ENCODE results near the gene REST. TPM values are rescaled to one million over a fixed set of nuclear protein-coding genes. Genes with fewer than 3 reads are reported as not detected.

The REST gene
- total RNA-seq, 1 experiment from 2014 or later: 38.8 TPM

DNA sequence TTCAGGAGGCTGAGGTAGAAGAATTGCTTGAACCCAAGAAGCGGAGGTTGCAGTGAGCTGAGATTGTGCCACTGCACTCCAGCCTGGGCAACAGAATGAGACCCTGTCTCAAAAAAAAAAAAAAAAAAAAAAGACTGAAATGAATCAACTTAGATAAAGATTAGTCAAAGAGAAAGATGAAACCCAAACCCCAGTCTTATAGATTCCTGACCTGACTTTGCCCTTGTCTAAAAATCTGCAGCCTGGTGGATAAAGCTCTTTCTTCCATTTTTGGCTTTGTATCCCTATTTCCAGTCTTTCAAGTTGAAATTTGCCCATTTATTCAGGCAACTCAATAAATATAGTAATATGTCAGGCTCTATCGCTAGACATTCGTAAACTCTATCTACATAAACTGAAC lies 46.9 kb upstream of the REST start:
- Histone ChIP-seq H3K27ac (ENCODE audit: low read length) (no peak overlapping the region), H3K9me3 (ENCODE audit: control insufficient read depth, insufficient read depth, low read depth, low read length) (no peaks in the 10 kb centered on the region), H3K4me3 (ENCODE audit: low read depth in 2 of 2, low read length in 2 of 2) (no peak overlapping the region), H3K27me3 (ENCODE audit: control insufficient read depth, insufficient read depth, low read length) (no peaks in the 10 kb centered on the region), H3K4me1 (ENCODE audit: control insufficient read depth, insufficient read depth, low read length) (no peaks in the 10 kb centered on the region), H3K36me3 (ENCODE audit: control insufficient read depth, insufficient read depth, low read length) (no peaks in the 10 kb centered on the region)
- intact Hi-C loops (cut with micrococcal nuclease; ENCODE audit: unreplicated experiment): no loop called here
- in situ Hi-C loops (cut with HindIII; ENCODE audit: low pct_unique_long_range_greater_than_20kb, low sequenced_read_pairs): no loop called here
- ChIA-PET POLR2A (no interaction called here), CTCF (no interaction called here)
- DNase-seq (ENCODE audit: low read depth, low spot score) (no peak), ATAC-seq (no peak)
- TF ChIP-seq, protein P1, sequence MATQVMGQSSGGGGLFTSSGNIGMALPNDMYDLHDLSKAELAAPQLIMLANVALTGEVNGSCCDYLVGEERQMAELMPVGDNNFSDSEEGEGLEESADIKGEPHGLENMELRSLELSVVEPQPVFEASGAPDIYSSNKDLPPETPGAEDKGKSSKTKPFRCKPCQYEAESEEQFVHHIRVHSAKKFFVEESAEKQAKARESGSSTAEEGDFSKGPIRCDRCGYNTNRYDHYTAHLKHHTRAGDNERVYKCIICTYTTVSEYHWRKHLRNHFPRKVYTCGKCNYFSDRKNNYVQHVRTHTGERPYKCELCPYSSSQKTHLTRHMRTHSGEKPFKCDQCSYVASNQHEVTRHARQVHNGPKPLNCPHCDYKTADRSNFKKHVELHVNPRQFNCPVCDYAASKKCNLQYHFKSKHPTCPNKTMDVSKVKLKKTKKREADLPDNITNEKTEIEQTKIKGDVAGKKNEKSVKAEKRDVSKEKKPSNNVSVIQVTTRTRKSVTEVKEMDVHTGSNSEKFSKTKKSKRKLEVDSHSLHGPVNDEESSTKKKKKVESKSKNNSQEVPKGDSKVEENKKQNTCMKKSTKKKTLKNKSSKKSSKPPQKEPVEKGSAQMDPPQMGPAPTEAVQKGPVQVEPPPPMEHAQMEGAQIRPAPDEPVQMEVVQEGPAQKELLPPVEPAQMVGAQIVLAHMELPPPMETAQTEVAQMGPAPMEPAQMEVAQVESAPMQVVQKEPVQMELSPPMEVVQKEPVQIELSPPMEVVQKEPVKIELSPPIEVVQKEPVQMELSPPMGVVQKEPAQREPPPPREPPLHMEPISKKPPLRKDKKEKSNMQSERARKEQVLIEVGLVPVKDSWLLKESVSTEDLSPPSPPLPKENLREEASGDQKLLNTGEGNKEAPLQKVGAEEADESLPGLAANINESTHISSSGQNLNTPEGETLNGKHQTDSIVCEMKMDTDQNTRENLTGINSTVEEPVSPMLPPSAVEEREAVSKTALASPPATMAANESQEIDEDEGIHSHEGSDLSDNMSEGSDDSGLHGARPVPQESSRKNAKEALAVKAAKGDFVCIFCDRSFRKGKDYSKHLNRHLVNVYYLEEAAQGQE (IDR thresholded peaks at IDR 0.05; ENCODE audit: insufficient read depth in 1 of 2, low read depth in 2 of 2, low read length in 1 of 2): no peak
- TF ChIP-seq SIN3A (IDR thresholded peaks at IDR 0.05; ENCODE audit: borderline replicate concordance, insufficient read depth, low read depth, low read length) (no peak), POLR2AphosphoS5 (IDR thresholded peaks at IDR 0.05; ENCODE audit: low read depth, low read length) (no peak), TCF7L2 (IDR thresholded peaks at IDR 0.05; ENCODE audit: low read depth, low read length) (no peak)
- TF ChIP-seq, protein P2, sequence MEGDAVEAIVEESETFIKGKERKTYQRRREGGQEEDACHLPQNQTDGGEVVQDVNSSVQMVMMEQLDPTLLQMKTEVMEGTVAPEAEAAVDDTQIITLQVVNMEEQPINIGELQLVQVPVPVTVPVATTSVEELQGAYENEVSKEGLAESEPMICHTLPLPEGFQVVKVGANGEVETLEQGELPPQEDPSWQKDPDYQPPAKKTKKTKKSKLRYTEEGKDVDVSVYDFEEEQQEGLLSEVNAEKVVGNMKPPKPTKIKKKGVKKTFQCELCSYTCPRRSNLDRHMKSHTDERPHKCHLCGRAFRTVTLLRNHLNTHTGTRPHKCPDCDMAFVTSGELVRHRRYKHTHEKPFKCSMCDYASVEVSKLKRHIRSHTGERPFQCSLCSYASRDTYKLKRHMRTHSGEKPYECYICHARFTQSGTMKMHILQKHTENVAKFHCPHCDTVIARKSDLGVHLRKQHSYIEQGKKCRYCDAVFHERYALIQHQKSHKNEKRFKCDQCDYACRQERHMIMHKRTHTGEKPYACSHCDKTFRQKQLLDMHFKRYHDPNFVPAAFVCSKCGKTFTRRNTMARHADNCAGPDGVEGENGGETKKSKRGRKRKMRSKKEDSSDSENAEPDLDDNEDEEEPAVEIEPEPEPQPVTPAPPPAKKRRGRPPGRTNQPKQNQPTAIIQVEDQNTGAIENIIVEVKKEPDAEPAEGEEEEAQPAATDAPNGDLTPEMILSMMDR (IDR thresholded peaks at IDR 0.05): no peak
- no TSS peak for BruUV-seq (replicated peaks)

DNA sequence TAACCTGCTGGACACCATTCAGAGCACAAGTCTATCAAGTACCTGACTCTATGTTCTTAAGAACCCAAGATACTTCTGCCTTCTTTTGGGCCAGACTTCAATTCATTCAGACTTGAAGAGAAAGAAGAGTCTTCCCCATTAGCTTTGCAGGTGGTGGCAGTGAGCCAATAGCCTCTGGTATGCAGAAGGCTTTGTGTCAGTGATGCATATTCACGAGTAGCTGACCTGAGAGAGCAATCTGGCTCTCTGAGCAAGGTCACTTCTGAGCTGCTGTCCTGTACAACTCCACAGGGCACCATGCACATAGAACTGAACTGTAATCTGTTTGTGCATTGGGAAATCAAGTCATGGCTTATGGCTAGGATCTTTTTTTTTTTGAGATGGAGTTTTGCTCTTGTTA lies 46.3 kb upstream of the REST start:
- ATAC-seq (no peak), DNase-seq (ENCODE audit: low read depth, low spot score) (no peak)
- no TSS peak for BruUV-seq (replicated peaks)
- intact Hi-C loops (cut with micrococcal nuclease; ENCODE audit: unreplicated experiment) (no loop called here), in situ Hi-C loops (cut with HindIII; ENCODE audit: low pct_unique_long_range_greater_than_20kb, low sequenced_read_pairs) (no loop called here)
- TF ChIP-seq SIN3A (IDR thresholded peaks at IDR 0.05; ENCODE audit: borderline replicate concordance, insufficient read depth, low read depth, low read length) (no peak), POLR2AphosphoS5 (IDR thresholded peaks at IDR 0.05; ENCODE audit: low read depth, low read length) (no peak), TCF7L2 (IDR thresholded peaks at IDR 0.05; ENCODE audit: low read depth, low read length) (no peak)
- TF ChIP-seq, protein P1 (IDR thresholded peaks at IDR 0.05; ENCODE audit: insufficient read depth in 1 of 2, low read depth in 2 of 2, low read length in 1 of 2): no peak
- TF ChIP-seq, protein P2 (IDR thresholded peaks at IDR 0.05): no peak
- Histone ChIP-seq H3K4me1 (ENCODE audit: control insufficient read depth, insufficient read depth, low read length) (no peaks in the 10 kb centered on the region), H3K36me3 (ENCODE audit: control insufficient read depth, insufficient read depth, low read length) (no peaks in the 10 kb centered on the region), H3K27me3 (ENCODE audit: control insufficient read depth, insufficient read depth, low read length) (no peaks in the 10 kb centered on the region), H3K9me3 (ENCODE audit: control insufficient read depth, insufficient read depth, low read depth, low read length) (no peaks in the 10 kb centered on the region), H3K27ac (ENCODE audit: low read length) (no peak overlapping the region), H3K4me3 (ENCODE audit: low read depth in 2 of 2, low read length in 2 of 2) (no peak overlapping the region)
- POLR2A ChIA-PET: no interaction called here
- CTCF ChIA-PET: no interaction called here

Data from Panc1 (cell line).